ENCODE measurements around the gene NPS. TPM values are rescaled to one million over a fixed set of nuclear protein-coding genes. Genes with fewer than 3 reads are reported as not detected.

NPS gene
- total RNA-seq, 1 donor from 2014 or later, result not detected

GRCh38 chr10:127536972-127537760 is 11.9 kb upstream of the NPS start:
- Histone ChIP-seq H3K36me3 (no peaks in the 10 kb centered on the region), H3K4me1 (no peaks in the 10 kb centered on the region), H3K27me3 (ENCODE audit: low read depth) (peaks cover 5% of the 10 kb centered on the region), H3K9me3 (replicated peaks) (no peaks in the 10 kb centered on the region), H3K27ac (replicated peaks) (no peak overlapping the region), H3K4me3 (no peak overlapping the region)
- intact Hi-C loops (cut with micrococcal nuclease), result no loop called here
- TF ChIP-seq CTCF (IDR thresholded peaks at IDR 0.05; ENCODE audit: borderline replicate concordance), result no peak
- no peak for DNase-seq

GRCh38 chr10:127537924-127538323 is 11.2 kb upstream of the NPS start:
- H3K27ac ChIP-seq (replicated peaks), result no peak overlapping the region
- no peak overlapping the region for H3K4me3 ChIP-seq
- no peaks in the 10 kb centered on the region for H3K9me3 ChIP-seq (replicated peaks)
- no peak for DNase-seq
- H3K36me3 ChIP-seq, result no peaks in the 10 kb centered on the region
- no peak for TF ChIP-seq CTCF (IDR thresholded peaks at IDR 0.05; ENCODE audit: borderline replicate concordance)
- H3K27me3 ChIP-seq (ENCODE audit: low read depth), result peaks cover 5% of the 10 kb centered on the region
- intact Hi-C loops (cut with micrococcal nuclease), result no loop called here
- no peaks in the 10 kb centered on the region for H3K4me1 ChIP-seq

DNA sequence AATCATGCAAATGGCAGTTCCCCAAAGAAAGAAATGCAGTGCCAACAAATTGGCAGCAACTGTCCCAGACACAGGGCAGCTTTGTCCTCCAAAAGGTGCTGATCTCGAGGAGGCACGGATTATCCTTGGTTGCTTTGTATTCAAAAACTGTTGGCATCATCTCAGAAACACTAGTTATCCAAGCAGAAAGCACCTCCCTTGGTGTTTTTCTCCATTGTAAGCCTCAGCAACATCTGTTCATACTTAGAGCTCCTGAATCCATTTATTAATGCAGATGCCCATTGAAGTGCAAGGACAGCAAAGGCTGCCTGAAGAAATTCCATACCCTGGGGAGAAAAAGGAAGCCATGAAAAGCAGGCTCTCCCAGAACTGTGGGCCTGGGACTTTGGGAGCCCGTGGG is 1.1 kb upstream of the NPS start:
- Histone ChIP-seq H3K36me3 (no peaks in the 10 kb centered on the region), H3K4me3 (no peak overlapping the region), H3K27ac (replicated peaks) (no peak overlapping the region), H3K9me3 (replicated peaks) (peaks cover 36% of the 10 kb centered on the region), H3K4me1 (no peaks in the 10 kb centered on the region), H3K27me3 (ENCODE audit: low read depth) (no peaks in the 10 kb centered on the region)
- DNase-seq, result no peak
- intact Hi-C loops (cut with micrococcal nuclease), result no loop called here
- TF ChIP-seq CTCF (IDR thresholded peaks at IDR 0.05; ENCODE audit: borderline replicate concordance), result no peak

DNA sequence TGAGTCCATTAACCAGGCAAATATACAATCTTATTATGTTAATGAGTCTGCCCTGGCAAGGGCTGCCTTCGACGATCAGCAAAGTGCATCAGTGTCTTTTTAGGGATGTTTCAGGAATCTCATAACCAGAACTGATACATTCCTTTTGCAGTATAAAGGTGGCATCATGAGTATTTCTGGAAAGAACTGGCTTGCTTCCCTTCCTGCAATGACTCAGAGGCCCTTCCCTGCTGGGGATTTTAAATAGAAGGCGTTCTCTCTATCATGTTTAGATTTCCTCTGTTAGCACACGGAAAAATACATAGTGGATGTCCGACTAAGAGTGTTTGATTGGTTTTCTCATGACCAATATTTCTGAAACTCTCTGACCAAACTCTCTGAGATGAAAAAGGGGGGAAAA is 1.8 kb downstream of the NPS start:
- intact Hi-C loops (cut with micrococcal nuclease), result no loop called here
- no peak for DNase-seq
- Histone ChIP-seq H3K36me3 (no peaks in the 10 kb centered on the region), H3K4me3 (no peak overlapping the region), H3K27ac (replicated peaks) (no peak overlapping the region), H3K9me3 (replicated peaks) (peaks cover 16% of the 10 kb centered on the region), H3K4me1 (no peaks in the 10 kb centered on the region), H3K27me3 (ENCODE audit: low read depth) (peaks cover 19% of the 10 kb centered on the region)
- TF ChIP-seq CTCF (IDR thresholded peaks at IDR 0.05; ENCODE audit: borderline replicate concordance), result no peak

- Histone ChIP-seq H3K9me3 (replicated peaks) (no peaks in the 10 kb centered on the region), H3K27ac (replicated peaks) (no peak overlapping the region), H3K36me3 (no peaks in the 10 kb centered on the region), H3K4me3 (no peak overlapping the region), H3K4me1 (no peaks in the 10 kb centered on the region), H3K27me3 (ENCODE audit: low read depth) (peaks cover 23% of the 10 kb centered on the region)
- intact Hi-C loops (cut with micrococcal nuclease), result no loop called here
- no peak for TF ChIP-seq CTCF (IDR thresholded peaks at IDR 0.05; ENCODE audit: borderline replicate concordance)
- no peak for DNase-seq
These were observed 3.3 kb downstream of the NPS start for GRCh38 chr10:127552446-127552845.
